Astrocyte of the cerebellum (primary cell): Measurements from ENCODE around the gene CELA3B.
"Not testable (repeated sequence)": the region's sequence is repeated elsewhere in the genome, so short reads cannot be mapped to it uniquely, and the experiment has no call there.

Experiments used
- DNase-seq: peaks from one replicate; pipeline ENCODE4 v3.0.0-alpha.2; 2011; ENCODE audit warnings: low read depth
- H3K4me3 ChIP-seq: 2 replicates; pipeline ENCODE4 v1.5.1; 2011; ENCODE audit warnings: mild to moderate bottlenecking, low read depth, low read length, moderate library complexity
- in situ Hi-C: cut with HindIII; loops from 2 replicates; pipeline ENCODE4 v1.10.0; 2017; ENCODE audit warnings: low sequenced_read_pairs
- TF ChIP-seq, protein P1 (sequence below): IDR thresholded peaks from 2 replicates; pipeline ENCODE4 v1.5.1; 2012; ENCODE audit warnings: low read length, low read depth, moderate library complexity, mild to moderate bottlenecking; ENCODE audit errors: missing control alignments

CELA3B gene

DNA sequence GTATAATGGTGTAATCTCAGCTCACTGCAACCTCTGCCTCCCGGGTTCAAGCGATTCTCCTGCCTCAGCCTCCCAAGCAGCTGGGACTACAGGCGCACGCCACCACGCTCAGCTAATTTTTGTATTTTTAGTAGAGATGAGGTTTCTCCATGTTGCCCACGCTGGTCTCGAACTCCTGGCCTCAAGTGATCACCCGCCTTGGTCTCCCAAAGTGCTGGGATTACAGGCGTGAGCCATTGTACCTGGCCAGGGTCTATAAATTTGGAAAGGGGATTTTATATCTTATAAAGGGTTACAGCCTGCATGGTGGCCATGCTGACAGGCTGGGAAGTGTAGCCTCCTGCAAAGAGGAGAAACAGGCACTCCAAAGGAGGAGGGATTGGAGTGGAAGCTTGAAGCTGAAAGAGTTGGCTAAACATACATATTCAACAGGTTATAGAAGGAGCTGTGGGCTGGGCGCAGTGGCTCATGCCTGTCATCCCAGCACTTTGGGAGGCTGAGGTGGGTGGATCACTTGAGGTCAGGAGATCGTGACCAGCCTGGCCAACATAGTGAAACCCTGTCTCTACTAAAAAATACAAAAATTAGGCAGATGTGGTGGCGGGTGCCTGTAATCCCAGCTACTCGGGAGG is 37.9 kb downstream of the CELA3B start:
- DNase-seq, H3K4me3 ChIP-seq, in situ Hi-C loops: not testable (repeated sequence)

DNA sequence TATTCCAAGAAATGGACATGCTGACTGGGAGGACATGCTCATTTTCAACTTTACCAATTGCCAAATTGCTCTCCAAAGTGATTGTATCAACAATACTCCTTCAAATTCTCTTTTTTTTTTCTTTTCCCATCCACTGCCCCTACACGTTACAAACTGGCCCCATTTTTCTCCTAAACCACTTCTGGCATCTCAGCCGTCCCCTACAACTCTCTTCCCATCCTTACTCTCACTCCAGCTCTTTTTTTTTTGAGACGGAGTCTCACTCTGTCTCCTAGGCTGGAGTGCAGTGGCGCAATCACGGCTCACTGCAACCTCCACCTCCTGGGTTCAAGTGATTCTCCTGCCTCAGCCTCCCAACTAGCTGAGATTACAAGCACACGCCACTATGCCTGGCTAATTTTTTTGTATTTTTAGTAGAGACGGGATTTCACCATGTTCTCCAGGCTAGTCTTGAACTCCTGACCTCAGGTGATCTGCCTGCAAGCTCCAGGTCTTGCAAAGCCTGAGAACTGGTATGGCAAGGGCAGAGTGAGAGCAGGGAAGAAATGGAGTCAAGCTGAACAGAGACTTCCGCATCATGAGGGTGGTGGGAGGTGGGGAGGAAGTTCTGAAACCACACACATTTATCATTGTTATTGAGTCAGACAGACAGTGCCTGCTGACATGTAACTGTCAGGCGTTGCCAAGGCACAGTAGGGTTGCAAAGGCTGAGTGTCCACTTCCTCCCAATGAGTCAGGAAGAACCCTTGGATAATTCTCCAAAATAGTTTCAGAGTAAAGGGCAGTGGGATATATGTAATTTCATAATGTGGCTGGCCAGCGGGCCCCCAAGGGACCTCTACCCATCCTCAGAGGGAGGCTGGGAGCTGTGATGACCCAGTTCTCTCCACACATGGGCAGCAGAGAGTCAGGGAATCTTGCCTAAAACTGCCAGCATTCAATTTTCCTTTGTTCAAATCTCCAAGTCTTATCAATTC is 42.0 kb downstream of the CELA3B start:
- H3K4me3 ChIP-seq, result no peak overlapping the region
- in situ Hi-C loops, result no loop called here
- peak; percentile 72 for DNase-seq
- TF ChIP-seq, protein P1, sequence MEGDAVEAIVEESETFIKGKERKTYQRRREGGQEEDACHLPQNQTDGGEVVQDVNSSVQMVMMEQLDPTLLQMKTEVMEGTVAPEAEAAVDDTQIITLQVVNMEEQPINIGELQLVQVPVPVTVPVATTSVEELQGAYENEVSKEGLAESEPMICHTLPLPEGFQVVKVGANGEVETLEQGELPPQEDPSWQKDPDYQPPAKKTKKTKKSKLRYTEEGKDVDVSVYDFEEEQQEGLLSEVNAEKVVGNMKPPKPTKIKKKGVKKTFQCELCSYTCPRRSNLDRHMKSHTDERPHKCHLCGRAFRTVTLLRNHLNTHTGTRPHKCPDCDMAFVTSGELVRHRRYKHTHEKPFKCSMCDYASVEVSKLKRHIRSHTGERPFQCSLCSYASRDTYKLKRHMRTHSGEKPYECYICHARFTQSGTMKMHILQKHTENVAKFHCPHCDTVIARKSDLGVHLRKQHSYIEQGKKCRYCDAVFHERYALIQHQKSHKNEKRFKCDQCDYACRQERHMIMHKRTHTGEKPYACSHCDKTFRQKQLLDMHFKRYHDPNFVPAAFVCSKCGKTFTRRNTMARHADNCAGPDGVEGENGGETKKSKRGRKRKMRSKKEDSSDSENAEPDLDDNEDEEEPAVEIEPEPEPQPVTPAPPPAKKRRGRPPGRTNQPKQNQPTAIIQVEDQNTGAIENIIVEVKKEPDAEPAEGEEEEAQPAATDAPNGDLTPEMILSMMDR, result peak; percentile 56

GRCh38 chr1:22021061-22021460 is 44.2 kb downstream of the CELA3B start:
- TF ChIP-seq, protein P1, result no peak
- no peak for DNase-seq
- in situ Hi-C loops, result no loop called here
- no peak overlapping the region for H3K4me3 ChIP-seq

GRCh38 chr1:22024485-22025367 is 47.9 kb downstream of the CELA3B start:
- H3K4me3 ChIP-seq, result peak overlapping the region; percentile 100
- TF ChIP-seq, protein P1, result no peak
- peak; percentile 40 for DNase-seq
- in situ Hi-C loops, result no loop called here

DNA sequence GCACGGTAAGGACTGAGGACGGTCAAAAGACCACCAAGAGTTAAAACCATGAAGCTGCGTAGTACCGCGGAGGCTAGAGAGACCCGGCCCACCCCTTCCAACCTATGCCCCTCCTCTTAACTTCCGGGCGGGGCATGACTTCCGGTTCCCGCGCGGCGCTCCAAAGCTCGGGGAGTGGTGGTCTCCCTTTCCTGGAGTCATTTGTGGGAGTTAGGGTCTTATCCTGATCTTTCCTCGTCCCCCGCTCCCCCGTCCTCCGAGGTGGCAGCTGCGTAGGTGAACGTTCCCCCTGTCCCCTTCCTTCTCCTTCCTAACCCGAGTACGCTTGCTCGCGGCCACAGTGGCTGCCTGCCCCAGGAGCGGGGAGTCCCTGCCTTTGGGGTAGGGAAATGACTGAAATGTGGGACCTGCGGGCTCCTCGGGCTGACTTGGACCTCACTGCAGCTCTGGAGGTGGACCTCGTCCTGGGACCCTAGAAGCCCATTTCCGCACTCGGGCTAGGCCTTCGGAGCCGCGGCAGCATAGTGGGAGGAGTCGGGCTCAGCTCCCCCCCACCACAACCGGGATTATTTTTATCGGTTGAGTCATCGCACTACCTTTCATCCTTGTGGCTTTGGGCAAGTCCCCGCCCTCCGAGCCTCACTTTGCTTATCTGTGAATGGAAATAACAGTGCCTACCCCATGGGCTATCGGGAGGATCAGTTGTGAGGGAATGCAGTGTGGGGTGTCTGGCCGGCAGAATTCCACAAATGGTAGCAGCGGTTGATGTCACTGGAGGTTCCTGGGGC is 48.7 kb downstream of the CELA3B start:
- peak overlapping the region; percentile 100 for H3K4me3 ChIP-seq
- in situ Hi-C loops, result no loop called here
- DNase-seq, result peak; percentile 73
- TF ChIP-seq, protein P1, result no peak

DNA sequence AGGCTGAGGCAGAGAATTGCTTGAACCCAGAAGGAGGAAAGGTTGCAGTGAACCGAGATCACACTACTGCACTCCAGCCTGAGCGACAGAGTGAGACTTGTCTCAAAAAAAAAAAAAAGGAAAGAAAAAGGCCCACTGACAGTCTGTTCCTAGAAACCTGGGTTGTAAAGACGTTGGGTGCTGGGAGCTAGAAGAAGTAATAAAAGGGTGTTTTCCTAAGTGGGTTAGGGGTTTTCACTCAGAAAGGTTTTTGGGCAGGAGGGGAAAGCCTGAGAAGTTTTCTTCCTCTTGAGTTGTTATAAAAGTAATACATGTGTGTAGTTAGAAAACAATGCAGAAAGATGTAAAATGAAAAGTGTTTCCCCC is 50.1 kb downstream of the CELA3B start:
- TF ChIP-seq, protein P1, result no peak
- in situ Hi-C loops, result no loop called here
- no peak for DNase-seq
- no peak overlapping the region for H3K4me3 ChIP-seq
